NCI-H1048 (cell line): ENCODE measurements around the gene LRRC38.
"Not testable (repeated sequence)": the region's sequence is repeated elsewhere in the genome, so short reads cannot be mapped to it uniquely, and the experiment has no call there.

Experiments
- DNase-seq: peaks from one replicate; lab custom pipeline; 2025; lab: John Stamatoyannopoulos, UW

The LRRC38 gene

GRCh38 chr1:13461977-13462376 is 51.8 kb downstream of the LRRC38 start:
- DNase-seq = no peak

GRCh38 chr1:13456904-13457532 is 56.8 kb downstream of the LRRC38 start:
- DNase-seq = no peak

- no peak for DNase-seq
Observed at GRCh38 chr1:13451399-13451965, 62.3 kb downstream of the LRRC38 start.

GRCh38 chr1:13450204-13450603 is 63.6 kb downstream of the LRRC38 start:
- no peak for DNase-seq

- no peak for DNase-seq
Observed at GRCh38 chr1:13443335-13443979, 70.3 kb downstream of the LRRC38 start.

- not testable (repeated sequence) for DNase-seq
Observed at GRCh38 chr1:13439104-13439783, 74.6 kb downstream of the LRRC38 start.

- DNase-seq = no peak
Observed at GRCh38 chr1:13435458-13435857, 78.3 kb downstream of the LRRC38 start.

GRCh38 chr1:13433694-13434358 is 80.0 kb downstream of the LRRC38 start:
- not testable (repeated sequence) for DNase-seq

GRCh38 chr1:13432251-13432650 is 81.6 kb downstream of the LRRC38 start:
- no peak for DNase-seq

GRCh38 chr1:13430495-13430894 is 83.3 kb downstream of the LRRC38 start:
- no peak for DNase-seq
